AG09319 (cell line): ENCODE measurements around the gene LZIC.
"Not testable (repeated sequence)": the region's sequence is repeated elsewhere in the genome, so short reads cannot be mapped to it uniquely, and the experiment has no call there.

Experiments
- DNase-seq: peaks from one replicate; pipeline ENCODE4 v3.0.0-alpha.2; 2010; ENCODE audit warnings: low read depth; ENCODE audit errors: extremely low read depth
- TF ChIP-seq, protein P1 (sequence below): IDR thresholded peaks from 2 replicates; pipeline ENCODE4 v1.5.1; 2011; ENCODE audit warnings: low read depth, mild to moderate bottlenecking, inconsistent platforms, low read length, moderate library complexity

Gene LZIC

DNA sequence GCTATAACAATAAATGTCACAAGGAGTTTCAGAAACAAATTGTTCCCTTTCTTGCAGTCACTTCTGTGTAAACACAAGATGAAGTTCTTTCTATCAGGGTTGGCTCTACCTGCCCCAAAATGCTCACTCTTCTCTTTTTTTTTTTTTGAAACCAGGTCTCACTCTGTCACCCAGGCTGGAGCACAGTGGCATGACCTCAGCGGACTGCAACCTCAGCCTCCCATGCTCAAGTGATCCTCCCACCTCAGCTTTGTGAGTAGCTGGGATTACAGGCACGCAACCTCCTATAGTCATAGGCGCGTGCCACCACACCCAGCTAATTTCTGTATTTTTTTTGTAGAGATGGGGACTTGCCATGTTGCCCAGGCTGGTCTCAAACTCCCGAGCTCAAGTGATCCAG, 22.6 kb downstream of the LZIC start:
- TF ChIP-seq, protein P1, sequence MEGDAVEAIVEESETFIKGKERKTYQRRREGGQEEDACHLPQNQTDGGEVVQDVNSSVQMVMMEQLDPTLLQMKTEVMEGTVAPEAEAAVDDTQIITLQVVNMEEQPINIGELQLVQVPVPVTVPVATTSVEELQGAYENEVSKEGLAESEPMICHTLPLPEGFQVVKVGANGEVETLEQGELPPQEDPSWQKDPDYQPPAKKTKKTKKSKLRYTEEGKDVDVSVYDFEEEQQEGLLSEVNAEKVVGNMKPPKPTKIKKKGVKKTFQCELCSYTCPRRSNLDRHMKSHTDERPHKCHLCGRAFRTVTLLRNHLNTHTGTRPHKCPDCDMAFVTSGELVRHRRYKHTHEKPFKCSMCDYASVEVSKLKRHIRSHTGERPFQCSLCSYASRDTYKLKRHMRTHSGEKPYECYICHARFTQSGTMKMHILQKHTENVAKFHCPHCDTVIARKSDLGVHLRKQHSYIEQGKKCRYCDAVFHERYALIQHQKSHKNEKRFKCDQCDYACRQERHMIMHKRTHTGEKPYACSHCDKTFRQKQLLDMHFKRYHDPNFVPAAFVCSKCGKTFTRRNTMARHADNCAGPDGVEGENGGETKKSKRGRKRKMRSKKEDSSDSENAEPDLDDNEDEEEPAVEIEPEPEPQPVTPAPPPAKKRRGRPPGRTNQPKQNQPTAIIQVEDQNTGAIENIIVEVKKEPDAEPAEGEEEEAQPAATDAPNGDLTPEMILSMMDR: no peak
- DNase-seq: no peak

DNA sequence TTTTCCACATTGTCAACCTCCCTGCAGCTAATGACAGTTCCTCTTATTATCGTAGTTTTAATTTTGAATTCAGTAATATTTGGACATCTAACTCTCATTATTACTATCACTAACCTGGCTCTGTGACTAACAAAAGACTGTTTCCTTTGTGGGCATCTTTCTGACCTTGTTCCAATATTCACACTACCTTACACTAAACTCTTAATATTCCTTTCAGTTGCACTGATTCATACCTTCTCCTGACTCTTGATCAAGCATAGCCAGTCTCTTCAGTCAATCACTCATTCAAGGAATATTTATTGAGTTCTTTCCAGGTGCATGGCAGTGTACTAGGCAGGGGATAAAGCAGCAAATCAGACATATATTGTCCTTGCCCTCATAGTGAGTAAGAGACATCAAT, 25.3 kb downstream of the LZIC start:
- TF ChIP-seq, protein P1: no peak
- DNase-seq: no peak

DNA sequence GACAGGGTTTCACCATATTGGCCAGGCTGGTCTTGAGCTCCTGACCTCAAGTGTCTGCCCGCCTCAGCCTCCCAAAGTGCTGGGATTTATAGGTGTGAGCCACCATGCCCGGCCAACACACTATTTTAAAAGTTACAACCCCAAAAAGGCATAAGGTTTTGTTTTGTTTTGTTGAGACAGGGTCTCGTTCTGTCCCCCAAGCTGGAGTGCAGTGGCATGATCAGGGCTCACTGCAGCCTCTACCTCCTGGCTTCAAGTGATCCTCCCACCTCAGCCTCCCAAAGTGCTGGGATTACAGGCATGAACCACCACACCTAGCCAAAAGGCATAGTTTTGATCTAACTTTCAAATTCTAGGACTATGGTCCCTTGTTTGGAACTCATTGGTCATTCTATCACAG, 25.7 kb downstream of the LZIC start:
- DNase-seq: not testable (repeated sequence)

DNA sequence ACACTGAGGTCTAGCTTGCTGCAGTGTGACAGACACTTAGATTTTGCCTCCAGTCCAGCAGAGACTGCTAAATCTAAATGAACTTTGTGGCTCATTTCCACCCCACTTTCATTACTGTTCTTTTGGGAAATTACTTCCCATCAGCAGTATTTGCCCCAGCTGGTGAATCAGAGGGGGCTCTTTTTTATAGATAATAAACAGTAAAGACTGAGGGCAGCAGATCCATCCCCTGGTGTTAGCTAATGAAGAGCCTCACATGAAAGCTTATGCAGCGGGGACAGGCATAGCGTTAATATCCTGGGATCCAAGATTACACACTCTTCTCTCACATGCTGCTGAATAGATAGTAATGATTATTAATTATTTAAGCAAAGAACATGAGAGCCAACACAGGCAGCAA, 26.7 kb downstream of the LZIC start:
- DNase-seq: no peak
- TF ChIP-seq, protein P1: no peak

DNA sequence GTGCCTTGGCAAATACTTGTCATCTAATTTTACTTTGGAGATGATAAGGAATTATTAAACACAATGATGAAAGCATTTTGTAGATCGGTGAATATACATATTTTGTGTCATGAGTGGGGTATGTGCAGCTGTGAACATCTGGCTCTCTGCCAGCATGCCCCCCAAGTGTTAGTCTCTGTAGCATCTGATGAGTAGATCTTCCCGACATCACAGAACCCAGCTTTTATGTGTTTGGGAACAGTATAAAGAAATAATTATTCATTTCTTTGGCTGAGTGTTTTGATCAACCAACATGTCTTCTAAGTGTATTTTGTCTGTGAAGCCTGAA, 28.6 kb downstream of the LZIC start:
- no peak for DNase-seq
- TF ChIP-seq, protein P1: no peak

DNA sequence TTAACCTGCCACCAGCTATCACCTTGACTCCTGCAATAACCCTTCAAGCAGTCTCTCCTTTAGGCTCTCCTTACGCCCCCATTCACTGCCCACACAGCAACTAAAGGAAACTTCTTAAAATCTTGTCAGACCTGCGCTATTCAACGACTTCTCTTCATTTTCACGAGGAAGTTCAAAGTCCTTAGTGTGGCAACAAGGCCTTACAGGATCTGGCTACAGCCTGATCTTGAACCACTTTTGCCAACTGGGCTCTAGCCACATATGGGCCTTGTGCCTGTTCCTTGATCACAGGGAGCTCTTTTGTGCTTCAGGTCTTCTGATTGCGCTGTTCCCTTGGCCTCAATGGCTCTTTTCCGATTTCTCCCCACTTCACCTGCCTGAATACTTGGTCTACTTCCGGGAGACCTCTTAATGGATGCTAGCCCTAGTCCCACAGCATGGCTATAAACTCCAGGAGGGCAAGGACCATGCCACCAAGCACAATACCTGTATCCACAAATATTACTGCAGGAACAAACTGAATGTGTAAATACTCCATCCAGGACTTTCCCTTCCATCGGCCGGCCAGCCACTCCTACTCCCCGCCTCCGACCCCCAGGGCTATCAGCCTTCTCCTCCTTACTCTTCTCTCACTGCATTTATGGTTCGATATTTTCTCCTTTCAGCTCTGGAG, 30.8 kb downstream of the LZIC start:
- no peak for DNase-seq
- TF ChIP-seq, protein P1: no peak

DNA sequence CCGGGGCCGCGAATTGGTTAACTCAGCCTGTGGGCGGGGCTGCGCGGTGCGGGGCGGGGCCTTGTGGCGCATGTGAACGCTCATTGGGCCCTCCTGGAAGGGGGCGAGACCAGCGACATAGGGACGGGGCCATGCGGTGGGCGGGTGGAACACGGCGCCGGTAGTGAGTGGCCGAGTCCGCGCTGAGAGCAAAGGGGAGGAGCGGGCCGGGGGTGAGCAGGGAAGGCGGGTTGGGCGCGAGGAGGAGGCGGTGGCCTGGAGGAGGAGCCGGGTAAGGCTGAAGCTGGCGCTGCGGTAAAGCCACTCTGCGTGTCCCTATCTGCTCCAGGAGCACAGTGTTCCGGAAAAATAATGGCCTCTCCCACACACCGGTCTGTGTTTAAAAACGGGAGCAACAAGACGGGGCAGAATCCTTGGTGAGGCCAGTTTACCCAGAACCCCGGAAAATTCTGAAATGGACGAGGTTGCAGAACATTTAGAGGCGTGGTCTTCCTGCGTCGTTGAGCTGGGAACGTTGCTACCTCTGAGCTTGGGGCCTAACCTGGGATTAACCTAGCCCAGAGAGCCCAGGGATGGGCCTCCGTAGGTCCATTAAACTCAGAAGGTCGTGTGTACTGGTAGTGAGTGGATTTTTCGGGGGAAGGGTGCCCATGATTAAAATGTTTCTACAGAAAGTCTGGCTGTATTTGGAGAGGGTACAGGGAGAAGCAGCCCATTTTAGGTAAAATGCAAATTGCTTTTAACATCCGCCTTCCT, 32.6 kb downstream of the LZIC start:
- DNase-seq: peak; percentile 97
- TF ChIP-seq, protein P1: no peak

DNA sequence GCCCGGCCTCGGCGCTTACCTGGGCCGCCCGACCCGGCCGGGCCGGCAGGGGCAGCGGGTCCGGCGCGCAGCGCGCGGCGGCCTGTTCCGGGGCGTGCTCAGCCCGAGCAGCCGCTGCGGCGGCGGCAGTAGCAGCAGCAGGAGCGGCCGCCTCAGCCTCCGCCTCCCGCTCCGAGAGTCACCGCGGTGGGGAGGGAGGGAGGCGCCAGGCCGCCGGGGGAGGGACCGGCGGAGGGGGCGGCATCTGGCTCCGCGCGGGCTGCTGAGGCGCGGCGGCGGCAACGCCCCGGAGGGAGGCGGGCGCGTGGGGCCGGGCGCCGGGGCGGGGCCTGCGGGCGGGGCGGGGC, 33.1 kb downstream of the LZIC start, which contains the start of gene CTNNBIP1:
Gene CTNNBIP1 (minus strand): TSS at position 194 of the 347 bp plus-strand sequence. CDS start 38,205 bp downstream, outside the sequence.
- no peak for DNase-seq
- TF ChIP-seq, protein P1: no peak
